D341Med (cell line): ENCODE data around the gene XYLT1.

Experiments used
- DNase-seq: peaks from one replicate; pipeline ENCODE4 v3.0.0; 2012; ENCODE audit warnings: low spot score

XYLT1 gene

DNA sequence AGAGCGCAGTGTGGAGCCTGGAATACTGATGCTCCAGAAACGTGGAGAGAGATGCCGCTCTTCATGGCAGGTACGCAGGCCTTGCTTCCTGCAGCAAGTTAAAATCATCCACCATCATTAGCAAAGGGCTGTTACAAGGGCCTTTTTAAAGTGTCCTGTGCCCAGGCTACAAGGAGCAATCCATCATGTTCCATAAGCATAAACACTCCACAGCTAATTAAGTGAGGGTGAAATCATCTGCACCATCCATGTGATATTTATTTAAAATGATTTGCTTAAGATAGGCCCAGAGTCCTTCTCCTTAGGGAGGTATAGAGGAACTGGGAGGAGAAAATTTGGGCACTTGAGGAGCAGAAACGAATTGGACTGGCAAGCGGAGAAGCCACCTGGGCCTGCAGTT is 372.1 kb downstream of the XYLT1 start:
- DNase-seq, result no peak

DNA sequence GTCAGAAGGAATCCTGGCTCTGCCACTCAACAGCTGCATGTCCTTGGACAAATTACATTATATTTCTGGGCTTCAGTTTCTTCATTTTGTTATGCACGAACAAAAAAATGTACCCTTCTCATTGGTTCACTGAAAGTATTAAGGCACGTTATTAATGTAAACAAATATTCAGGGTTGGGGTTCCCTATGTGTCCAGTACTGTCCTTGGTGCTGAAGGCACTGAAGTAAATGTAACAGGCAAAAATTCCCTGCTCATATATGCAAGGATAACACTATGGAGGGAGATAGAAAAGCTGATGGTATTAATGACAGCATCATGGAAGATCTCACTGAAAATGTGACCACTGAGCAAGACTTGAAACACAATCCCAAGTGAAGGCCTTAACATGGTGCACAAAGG is 386.6 kb downstream of the XYLT1 start:
- DNase-seq, result no peak

DNA sequence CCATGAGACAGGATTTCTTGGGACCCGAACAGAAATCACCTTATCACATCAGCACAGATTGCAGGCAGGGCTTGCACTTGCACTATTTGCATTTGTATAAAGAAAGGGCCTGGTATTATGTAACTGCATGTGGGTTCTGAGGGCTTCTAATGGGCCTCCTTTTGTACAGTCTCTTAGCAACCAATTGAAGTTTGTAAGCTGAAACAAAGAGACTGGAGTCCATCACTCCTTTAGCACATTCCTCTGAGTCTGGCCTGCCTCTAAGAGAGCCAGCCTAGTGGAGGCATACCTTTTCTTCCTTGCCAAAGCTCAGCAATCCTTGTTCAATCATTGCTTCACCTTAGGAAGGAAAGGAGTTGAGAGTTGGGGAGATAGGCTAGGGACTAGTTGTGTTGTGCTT is 387.1 kb downstream of the XYLT1 start:
- DNase-seq, result no peak

DNA sequence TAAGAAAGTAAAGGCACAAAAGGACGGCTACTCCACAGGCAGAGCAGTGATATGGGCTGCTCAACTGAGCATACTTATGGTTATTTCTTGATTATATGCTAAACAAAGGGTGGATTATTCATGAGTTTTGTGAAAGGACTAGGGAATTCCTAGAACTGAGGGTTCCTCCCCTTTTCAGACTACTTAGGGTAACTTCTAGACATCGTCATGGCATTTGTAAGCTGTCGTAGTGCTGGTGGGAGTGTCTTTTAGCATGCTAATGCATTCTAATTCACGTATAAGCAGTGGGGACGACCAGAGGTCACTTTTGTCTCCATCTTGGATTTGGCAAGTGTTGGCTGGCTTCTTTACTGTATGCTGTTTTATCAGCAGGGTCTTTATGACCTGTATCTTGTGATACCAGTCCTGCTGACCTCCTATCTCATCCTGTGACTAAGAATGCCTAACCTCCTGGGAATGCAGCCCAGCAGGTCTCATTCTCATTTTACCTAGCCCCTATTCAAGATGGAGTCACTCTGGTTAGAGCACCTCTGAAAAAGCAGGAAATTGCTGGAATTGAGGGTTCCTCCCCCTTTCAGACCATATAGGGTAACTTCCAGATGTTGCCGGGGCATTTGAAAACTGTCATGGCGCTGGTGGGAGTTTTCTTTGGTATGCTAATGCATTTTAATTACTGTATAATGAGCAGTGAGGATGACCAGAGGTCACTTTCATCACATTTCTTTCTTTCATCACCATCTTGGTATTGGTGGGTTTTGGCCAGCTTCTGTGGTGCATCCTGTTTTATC is 388.5 kb downstream of the XYLT1 start:
- no peak for DNase-seq

DNA sequence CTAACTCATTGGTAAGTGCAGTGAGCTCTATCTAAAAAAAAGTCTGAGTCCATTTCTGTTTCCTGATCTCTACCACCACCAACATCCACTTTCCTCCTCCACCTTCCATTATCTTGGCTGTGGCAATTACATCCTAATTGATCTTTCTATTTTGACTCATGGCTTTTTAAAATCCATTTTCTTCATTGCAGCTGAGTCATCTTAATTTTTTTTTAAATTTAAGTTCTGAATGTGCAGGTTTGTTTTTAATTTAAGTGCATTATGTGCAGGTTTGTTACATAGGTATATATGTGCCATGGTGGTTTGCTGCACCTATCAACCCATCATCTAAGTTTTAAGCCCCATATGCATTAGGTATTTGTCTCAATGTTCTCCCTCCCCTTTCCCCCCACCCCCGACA is 390.7 kb downstream of the XYLT1 start:
- DNase-seq, result no peak

DNA sequence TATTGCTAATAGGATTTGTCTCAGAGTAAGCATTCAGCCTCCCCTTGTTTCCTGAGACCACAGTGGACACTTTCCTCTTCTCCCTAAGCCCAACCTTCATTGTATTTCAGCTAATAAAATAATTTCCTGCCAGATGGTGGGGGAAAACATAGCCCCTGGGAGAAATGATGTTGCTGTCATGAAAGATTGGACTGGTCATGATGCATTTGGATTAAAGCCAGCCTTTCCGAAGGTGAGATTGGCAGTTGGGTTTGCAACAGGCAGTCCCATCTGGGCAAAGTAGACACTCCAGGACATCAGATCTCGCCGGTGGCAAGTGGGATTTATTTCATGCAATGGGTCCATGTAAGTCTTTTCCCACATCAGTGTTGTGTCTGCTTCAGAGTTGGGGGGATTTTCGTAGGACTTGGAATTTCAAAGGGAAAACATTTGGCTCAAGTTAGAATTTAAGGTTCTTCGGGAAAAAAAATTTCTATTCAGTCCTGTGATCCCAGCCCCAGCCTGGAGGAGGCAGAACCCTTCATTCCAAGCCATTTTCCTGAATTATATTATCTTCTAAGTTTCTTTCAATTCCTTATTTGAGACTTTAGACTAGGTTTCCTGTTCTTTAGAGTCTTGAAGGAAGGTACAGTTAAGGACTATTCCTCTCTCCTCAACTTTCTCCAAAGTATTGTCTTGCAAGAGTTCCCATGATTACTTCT is 391.7 kb downstream of the XYLT1 start:
- DNase-seq, result no peak

DNA sequence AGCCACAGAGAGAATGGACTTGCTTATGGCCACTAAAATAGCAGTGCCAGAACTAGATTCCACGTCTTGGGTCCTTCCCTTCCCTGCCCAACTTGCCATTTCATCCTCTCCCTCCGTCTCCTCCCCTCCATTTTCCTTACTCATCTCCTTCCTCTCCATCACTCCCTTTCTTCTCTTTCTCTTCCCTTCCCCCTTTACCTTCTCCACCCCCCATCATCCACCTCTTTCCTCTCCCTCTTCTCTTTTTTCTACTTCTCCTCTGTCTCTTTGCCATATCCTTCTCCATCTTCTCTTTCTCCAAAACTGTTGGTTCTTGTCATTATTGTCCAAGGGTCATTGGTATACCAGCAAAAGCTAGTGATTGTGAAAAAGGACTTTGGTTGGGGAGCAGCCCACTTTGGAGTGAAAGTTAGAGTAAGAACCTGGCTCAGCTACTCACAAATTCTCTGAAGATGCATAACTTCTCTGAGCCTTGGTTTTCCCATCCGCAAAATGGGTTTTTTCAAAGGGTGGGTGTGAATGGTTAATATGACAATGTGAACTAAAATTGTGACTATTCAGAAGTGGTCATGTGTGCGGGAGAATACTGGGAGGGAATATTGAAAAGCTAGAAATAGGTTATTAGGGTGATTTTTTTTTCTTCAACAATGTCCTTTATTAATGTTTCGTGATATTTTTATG is 393.8 kb downstream of the XYLT1 start:
- no peak for DNase-seq

DNA sequence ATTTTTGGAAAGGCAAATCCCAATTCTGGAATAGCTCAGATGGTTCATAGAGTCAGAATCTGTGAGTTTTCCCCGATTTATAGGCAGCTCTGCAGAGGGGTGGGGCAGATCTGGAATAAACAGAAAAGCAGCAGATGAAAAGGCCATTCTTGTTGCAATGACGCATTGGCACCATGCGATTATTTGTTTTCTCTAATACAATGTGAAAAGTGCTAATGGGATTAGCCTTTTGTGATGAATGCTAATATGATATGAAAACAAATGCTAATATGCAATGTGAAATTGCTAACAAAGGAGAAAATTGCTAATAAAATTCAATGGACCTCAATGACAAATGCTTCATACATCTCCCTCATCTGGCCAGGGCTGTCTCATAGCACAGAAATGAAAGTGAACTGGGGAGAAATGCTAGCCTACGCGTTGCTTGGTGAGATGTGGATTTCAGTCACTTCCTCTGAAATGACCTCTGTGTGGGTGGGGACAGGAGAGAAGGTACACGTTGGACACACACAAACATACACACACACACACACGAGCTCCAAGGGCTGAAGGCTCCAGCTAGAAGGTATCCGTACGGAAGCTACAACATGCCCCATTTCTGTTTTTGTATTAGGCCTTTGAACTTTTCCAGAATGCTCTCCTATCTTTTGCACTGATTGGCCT is 394.5 kb downstream of the XYLT1 start:
- no peak for DNase-seq

DNA sequence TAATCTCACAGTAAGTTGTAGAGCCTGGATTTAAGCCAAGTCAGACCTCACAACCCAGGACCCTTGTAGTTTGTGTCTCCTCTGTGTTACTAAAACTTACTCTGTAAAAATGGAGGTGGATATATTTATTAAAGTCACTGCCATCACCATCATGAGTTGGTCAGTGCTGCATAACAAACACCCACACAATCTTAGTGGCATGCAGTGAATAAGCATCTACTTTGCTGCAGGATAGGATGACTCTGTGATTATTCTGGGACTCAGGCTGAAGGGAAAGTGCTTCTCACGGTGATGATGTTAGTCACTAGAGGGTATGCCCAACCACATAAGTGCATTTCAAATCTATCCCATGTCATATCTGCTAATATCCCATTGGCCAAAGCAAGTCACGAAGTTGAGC is 398.7 kb downstream of the XYLT1 start:
- no peak for DNase-seq

DNA sequence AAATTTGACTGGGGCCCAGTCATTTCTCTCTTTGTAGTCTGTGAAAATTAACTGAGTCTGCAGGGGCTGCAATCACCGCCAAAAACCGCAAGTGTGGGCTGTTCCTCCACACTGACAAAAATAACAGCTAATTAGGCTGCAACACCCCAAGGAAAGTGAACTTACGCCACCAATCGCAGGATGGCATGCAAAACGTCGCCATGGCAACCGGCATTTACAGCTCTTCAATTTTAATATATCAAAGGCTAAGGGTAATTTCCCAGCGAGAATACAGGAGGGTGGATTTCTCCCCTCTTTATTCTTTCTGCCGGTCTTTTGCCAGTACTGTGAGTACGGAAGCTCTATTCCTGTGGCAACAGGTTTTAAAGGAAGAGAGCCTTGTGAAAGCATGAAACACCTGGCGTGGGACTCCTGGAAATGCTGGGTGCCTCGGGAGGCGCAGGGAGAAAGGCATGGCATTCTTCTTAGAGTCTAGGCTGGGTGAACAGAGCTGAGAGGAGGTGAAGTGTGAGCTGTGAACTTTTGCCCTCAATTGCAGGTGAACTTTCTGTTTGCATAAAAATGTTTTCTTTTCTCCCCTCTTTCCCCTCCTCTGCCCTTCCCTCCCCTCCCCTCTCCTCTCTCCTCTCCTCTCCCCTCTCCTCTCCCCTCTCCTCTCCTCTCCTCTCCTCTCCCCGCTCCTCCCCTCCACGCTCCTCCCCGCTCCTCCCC is 399.7 kb downstream of the XYLT1 start:
- DNase-seq, result no peak

DNA sequence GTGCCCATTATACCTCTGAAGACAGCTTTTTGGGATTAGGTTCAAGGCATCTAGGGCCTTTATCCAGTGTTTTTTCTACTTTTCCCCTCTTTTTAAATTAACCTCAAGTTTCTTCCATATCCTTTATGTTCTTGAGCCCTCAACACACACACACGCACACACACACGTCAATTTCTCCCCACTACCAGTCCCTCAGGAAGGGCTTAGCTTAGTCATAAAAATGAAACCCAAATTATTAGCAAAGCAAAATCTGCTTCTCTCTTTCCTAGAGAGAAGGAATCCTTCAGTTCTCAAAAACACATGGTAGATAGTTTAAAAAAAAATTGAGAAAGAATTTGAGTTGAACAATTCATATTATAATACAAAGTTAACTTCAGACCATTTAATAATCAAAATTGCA is 401.1 kb downstream of the XYLT1 start:
- no peak for DNase-seq

DNA sequence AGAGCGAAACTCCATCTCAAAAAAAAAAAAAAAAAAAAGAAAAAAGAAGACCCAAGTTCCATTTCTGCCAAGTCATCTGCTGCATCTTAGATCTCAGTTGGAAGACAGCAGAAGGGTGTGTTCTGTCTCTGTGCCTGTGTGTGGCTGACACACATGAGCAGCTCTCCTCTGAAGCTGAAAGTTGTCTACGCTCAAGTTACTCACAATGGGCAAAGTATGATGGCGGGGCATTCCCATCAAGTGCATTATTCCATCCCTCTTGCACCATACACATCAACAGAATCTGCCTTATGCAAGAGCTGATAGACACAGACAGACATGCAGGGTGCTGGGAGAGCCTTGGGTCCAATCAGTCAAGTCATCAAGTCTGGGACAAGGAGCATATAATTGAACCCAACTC is 402.2 kb downstream of the XYLT1 start:
- DNase-seq, result no peak

DNA sequence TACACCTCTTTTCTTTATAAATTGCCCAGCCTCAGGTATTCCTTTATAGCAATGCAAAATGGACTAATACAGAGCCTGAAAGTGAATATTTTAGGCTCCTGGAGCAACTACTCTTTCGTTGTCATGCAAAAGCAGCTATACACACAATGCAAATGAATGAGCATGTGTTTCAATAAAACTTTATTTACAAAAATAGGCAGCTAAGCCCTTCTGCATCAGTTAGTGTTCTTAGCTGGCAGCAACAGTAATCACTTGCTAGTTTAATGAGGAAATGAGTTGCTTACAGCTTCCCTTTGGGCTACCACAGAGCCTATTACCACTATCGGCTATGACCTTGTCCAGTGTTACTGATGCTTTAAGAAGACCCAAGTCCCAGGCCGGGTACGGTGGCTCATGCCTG is 402.9 kb downstream of the XYLT1 start:
- no peak for DNase-seq

DNA sequence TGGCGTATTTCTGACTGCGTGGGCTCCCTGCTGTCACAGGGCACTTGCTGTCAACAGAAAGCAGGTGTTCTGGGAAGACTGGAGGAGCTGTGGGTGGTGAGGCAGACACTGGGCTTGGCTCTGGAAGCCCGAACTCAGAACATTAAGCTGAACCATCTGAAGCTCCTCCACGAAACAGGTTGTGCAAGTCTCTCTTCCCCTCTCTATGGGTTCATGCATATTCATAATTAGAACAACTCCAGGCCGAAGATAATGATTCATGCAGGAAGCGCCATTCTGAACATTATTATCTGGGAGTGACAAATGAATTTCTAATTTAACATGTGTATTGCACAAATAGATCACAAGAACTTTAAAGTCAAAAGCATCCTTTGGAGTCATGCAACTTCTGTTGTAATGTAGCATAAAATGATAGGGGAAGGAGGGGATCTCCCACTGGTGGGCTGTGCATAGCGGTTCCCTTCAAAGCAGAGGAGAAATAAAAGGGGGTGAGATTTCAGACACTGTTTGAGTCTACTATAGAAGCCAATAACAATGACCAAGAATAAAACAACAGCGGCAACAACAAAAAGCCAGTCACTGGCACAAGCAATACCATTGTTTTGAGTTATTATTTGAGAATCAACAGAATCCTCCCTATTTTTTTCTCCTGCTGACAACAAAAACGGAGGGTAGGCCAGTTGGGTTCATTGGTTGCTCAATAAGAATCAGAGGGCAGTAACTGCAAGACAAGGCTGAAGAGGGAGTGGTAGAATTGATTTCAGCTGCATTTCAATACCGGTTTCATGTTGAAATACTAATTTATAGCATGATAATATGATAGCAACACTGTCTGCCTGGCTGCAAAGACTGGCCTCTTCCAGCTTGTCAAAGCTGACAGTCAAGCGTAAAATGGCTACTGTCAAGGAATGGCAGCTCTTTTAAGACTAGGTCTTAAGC is 407.3 kb downstream of the XYLT1 start:
- DNase-seq, result no peak

DNA sequence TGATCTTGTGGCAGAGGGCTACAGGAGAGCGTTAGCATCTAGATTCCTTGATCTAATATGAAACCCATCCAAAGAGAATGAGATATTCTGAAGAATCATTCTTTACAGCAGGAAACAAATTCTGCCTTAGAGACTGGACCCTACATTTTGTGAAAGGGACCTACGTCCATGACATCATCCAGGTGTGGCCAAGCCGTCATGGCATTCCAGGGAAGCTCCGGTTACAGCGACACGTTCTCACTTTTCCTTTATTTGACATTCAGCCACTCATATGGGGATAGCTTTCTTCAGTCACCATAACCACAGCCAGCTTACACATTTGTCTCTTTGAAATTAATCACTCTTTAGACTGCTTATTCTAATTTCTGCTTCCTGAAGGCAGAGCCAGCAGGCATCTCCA is 408.1 kb downstream of the XYLT1 start:
- no peak for DNase-seq

DNA sequence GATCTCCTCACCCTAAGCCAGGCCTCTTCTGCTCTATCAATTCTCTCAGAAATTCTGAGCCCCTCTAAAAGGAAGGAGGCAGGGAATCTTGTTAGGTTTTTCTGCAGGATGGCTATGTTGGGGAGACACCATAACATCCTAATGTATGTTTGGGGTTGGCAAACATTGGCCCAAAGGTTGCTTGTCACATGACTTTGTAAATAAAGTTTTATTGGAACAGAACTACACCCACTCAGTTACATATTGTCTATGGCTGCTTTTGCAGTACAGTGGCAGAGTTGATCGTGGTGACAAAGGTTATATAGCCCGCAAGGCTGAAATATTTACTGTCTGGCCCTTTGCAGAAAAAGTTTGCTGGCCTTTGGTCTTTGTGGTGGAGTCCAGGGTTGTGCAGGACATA is 409.4 kb downstream of the XYLT1 start:
- DNase-seq, result no peak

DNA sequence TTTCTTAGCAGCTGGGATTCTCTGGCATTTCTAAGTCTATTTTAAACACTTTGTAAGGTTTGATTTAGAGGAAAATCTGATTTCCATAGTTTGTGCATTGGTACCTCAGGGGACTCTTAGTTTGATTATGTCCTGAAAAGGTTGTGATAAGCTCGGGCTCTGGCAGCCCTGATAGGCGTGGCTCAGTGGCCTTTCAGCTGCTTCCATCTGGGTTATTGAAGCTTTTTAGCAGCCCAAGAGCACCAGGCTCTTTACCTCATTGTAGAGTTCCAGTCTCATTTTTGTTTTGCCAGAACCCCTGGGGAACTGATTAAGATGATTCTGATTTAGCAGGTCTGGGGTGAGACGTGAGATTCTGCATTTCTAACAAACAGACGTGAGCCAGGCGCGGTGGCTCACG is 412.3 kb downstream of the XYLT1 start:
- no peak for DNase-seq

DNA sequence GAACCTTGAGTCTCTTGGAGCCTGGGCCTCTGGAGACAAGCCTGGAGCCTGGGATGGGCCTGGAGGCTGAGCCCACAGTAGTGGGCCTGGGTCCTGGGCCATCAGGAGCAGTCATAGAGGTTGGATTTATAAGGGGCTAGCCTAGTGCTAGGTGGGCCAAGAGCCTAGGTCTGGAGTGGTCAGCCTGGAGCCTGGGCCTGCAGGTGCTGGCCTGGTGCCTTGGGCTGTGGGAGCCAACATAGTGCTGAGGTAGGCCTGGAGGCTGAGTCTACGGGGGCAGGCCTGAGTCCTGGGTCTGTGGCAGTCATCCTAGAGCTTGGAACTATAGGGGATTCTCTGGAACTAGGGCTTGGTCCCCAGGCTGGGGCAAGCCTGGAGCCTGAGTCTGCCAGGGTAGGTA is 414.1 kb downstream of the XYLT1 start:
- no peak for DNase-seq

DNA sequence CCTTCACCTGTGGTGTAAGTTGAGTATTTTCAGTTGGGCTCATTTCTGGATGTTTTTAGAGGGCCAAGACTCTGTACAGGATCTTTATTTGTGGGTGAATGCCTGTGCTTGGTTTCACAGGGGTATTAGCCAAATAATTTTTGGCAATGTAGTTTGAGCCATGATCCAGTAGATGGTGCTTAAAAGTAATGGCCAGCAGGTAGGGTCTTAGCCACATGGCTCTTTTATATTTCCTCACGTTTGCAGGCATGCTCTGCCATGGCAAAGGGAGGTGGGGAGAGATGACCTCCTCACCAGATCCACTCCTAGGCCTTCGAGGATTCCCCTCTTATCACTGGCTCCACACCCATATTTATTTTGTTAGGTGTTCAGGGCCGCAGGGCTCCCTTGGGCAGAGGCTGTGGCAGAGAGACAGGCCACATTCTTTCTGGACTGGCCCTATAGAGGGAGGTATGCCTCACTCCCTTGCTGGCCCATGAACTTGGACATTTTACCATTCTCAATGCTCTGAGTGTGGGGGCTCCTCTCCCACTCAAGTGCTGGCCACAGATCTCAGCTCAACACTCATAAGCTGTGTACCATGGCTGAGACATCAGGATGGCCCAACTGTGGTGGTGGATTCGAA is 417.1 kb downstream of the XYLT1 start:
- DNase-seq, result no peak
